Progenitor cell of endocrine pancreas (in vitro differentiated cells): ENCODE results near the gene ACADM. TPM values are rescaled to one million over a fixed set of nuclear protein-coding genes. Genes with fewer than 3 reads are reported as not detected.
"Not testable (repeated sequence)": the region's sequence is repeated elsewhere in the genome, so short reads cannot be mapped to it uniquely, and the experiment has no call there.

Experiments
- DNase-seq: peaks from one replicate; pipeline ENCODE4 v3.0.0; 2021; ENCODE audit warnings: low spot score; ENCODE audit not compliant: unreplicated experiment
- H3K27ac Mint-ChIP-seq: 2 replicates; pipeline ENCODE4 v1.8.0; 2021; ENCODE audit warnings: mild to moderate bottlenecking, moderate library complexity, mixed read lengths
- H3K27me3 Mint-ChIP-seq: 2 replicates; pipeline ENCODE4 v1.8.0; 2021; ENCODE audit warnings: mixed read lengths
- H3K36me3 Mint-ChIP-seq: 2 replicates; pipeline ENCODE4 v1.8.0; 2022; ENCODE audit warnings: mixed read lengths; ENCODE audit not compliant: insufficient read depth
- H3K4me1 Mint-ChIP-seq: 2 replicates; pipeline ENCODE4 v1.8.0; 2021; ENCODE audit warnings: low read depth, mixed read lengths
- H3K4me3 Mint-ChIP-seq: 2 replicates; pipeline ENCODE4 v1.8.0; 2021; ENCODE audit warnings: low read depth, mild to moderate bottlenecking, moderate library complexity, mixed read lengths
- H3K9me3 Mint-ChIP-seq: 2 replicates; pipeline ENCODE4 v1.8.0; 2021; ENCODE audit warnings: low read depth, mixed read lengths
- CTCF ChIP-seq: fragments of 200-600 bp; sonication (generic); IDR thresholded peaks from one replicate; pipeline ENCODE4 v1.5.0; 2021; ENCODE audit warnings: antibody characterized with exemption, mild to moderate bottlenecking; ENCODE audit not compliant: unreplicated experiment
- total RNA-seq: library from RNA; stranded (reverse); gene quantifications from 2 replicates; pipeline ENCODE4 v1.2.1, GENCODE V29; 2021

The ACADM gene
- total RNA-seq, 1 donor from 2014 or later = 61.2 TPM

- DNase-seq = no peak
- Mint-ChIP-seq H3K4me3 (no peak overlapping the region), H3K9me3 (no peaks in the 10 kb centered on the region), H3K36me3 (peaks cover 14% of the 10 kb centered on the region), H3K27ac (no peak overlapping the region), H3K4me1 (no peaks in the 10 kb centered on the region), H3K27me3 (no peaks in the 10 kb centered on the region)
- TF ChIP-seq CTCF = no peak
These were observed 8.2 kb downstream of the ACADM start for GRCh38 chr1:75732703-75733102.

- Mint-ChIP-seq H3K4me1 (no peaks in the 10 kb centered on the region), H3K36me3 (peaks cover 15% of the 10 kb centered on the region), H3K9me3 (no peaks in the 10 kb centered on the region), H3K4me3 (no peak overlapping the region), H3K27me3 (no peaks in the 10 kb centered on the region), H3K27ac (no peak overlapping the region)
- DNase-seq = no peak
- TF ChIP-seq CTCF = no peak
These were observed 9.2 kb downstream of the ACADM start for GRCh38 chr1:75733661-75734060.

- TF ChIP-seq CTCF = no peak
- H3K4me3 Mint-ChIP-seq = no peak overlapping the region
- no peak overlapping the region for H3K27ac Mint-ChIP-seq
- no peaks in the 10 kb centered on the region for H3K9me3 Mint-ChIP-seq
- H3K27me3 Mint-ChIP-seq = no peaks in the 10 kb centered on the region
- peaks cover 17% of the 10 kb centered on the region for H3K36me3 Mint-ChIP-seq
- no peak for DNase-seq
- H3K4me1 Mint-ChIP-seq = no peaks in the 10 kb centered on the region
These were observed 11.5 kb downstream of the ACADM start for GRCh38 chr1:75736016-75736415.

- TF ChIP-seq CTCF = no peak
- Mint-ChIP-seq H3K36me3 (peaks cover 15% of the 10 kb centered on the region), H3K4me3 (no peak overlapping the region), H3K27me3 (no peaks in the 10 kb centered on the region), H3K27ac (peak overlapping the region; percentile 84), H3K4me1 (no peaks in the 10 kb centered on the region), H3K9me3 (no peaks in the 10 kb centered on the region)
- no peak for DNase-seq
These were observed 17.6 kb downstream of the ACADM start for GRCh38 chr1:75742047-75742625.

GRCh38 chr1:75745276-75745675 lies 20.8 kb downstream of the ACADM start:
- Mint-ChIP-seq H3K27me3 (no peaks in the 10 kb centered on the region), H3K9me3 (no peaks in the 10 kb centered on the region), H3K27ac (peak overlapping the region; percentile 12), H3K4me3 (no peak overlapping the region), H3K4me1 (no peaks in the 10 kb centered on the region), H3K36me3 (peaks cover 15% of the 10 kb centered on the region)
- no peak for TF ChIP-seq CTCF
- no peak for DNase-seq

- H3K36me3 Mint-ChIP-seq = peaks cover 65% of the 10 kb centered on the region
These were observed 32.7 kb downstream of the ACADM start for GRCh38 chr1:75757210-75757609.

GRCh38 chr1:75758543-75758942 lies 34.0 kb downstream of the ACADM start:
- peaks cover 53% of the 10 kb centered on the region for H3K36me3 Mint-ChIP-seq
- not testable (repeated sequence) for DNase-seq, H3K4me1 Mint-ChIP-seq, H3K4me3 Mint-ChIP-seq, H3K27ac Mint-ChIP-seq, H3K27me3 Mint-ChIP-seq
- peaks cover 23% of the 10 kb centered on the region for H3K9me3 Mint-ChIP-seq

More at GRCh38 chr1:75757210-75757609, 32.7 kb downstream of the ACADM start:
- not testable (repeated sequence) for H3K27ac Mint-ChIP-seq, DNase-seq, H3K4me1 Mint-ChIP-seq, H3K4me3 Mint-ChIP-seq, H3K27me3 Mint-ChIP-seq
- peaks cover 23% of the 10 kb centered on the region for H3K9me3 Mint-ChIP-seq
